Measurements from ENCODE around the gene EPS8L2. TPM values are rescaled to one million over a fixed set of nuclear protein-coding genes. Genes with fewer than 3 reads are reported as not detected.

The EPS8L2 gene
- total RNA-seq, 2 donors from 2014 or later, result 23.6 to 34.6 TPM

- peaks cover 6% of the 10 kb centered on the region for H3K27me3 Mint-ChIP-seq
- H3K9me3 Mint-ChIP-seq, result no peaks in the 10 kb centered on the region
- no peaks in the 10 kb centered on the region for H3K36me3 Mint-ChIP-seq (ENCODE audit: low read depth)
- H3K27ac Mint-ChIP-seq, result no peak overlapping the region
- peak overlapping the region; percentile 50 for H3K4me3 Mint-ChIP-seq
- H3K4me1 Mint-ChIP-seq, result peaks cover 5% of the 10 kb centered on the region
- ATAC-seq (replicated peaks), result peak; percentile 16
Observed at GRCh38 chr11:721741-722345, 15.8 kb downstream of the EPS8L2 start.

- ATAC-seq (replicated peaks), result no peak
- Mint-ChIP-seq H3K36me3 (ENCODE audit: low read depth) (no peaks in the 10 kb centered on the region), H3K27me3 (peaks cover 6% of the 10 kb centered on the region), H3K9me3 (no peaks in the 10 kb centered on the region), H3K4me1 (peaks cover 5% of the 10 kb centered on the region), H3K27ac (no peak overlapping the region), H3K4me3 (peak overlapping the region; percentile 50)
Observed at GRCh38 chr11:722346-722811, 16.3 kb downstream of the EPS8L2 start.

GRCh38 chr11:723120-723883, 17.3 kb downstream of the EPS8L2 start:
- Mint-ChIP-seq H3K36me3 (ENCODE audit: low read depth) (no peaks in the 10 kb centered on the region), H3K27me3 (peaks cover 6% of the 10 kb centered on the region), H3K4me3 (peak overlapping the region; percentile 58), H3K4me1 (peaks cover 5% of the 10 kb centered on the region), H3K9me3 (no peaks in the 10 kb centered on the region), H3K27ac (no peak overlapping the region)
- ATAC-seq (replicated peaks), result no peak

- no peak for ATAC-seq (replicated peaks)
- peak overlapping the region; percentile 67 for H3K4me3 Mint-ChIP-seq
- no peak overlapping the region for H3K27ac Mint-ChIP-seq
Observed at GRCh38 chr11:724049-724777, 18.2 kb downstream of the EPS8L2 start.

GRCh38 chr11:724778-725386, 18.9 kb downstream of the EPS8L2 start:
- peaks cover 6% of the 10 kb centered on the region for H3K27me3 Mint-ChIP-seq
- no peak overlapping the region for H3K27ac Mint-ChIP-seq
- H3K36me3 Mint-ChIP-seq (ENCODE audit: low read depth), result no peaks in the 10 kb centered on the region
- H3K4me3 Mint-ChIP-seq, result peak overlapping the region; percentile 67
- no peak for ATAC-seq (replicated peaks)
- H3K4me1 Mint-ChIP-seq, result peaks cover 5% of the 10 kb centered on the region
- no peaks in the 10 kb centered on the region for H3K9me3 Mint-ChIP-seq

More at GRCh38 chr11:724049-724777, 18.2 kb downstream of the EPS8L2 start:
- no peaks in the 10 kb centered on the region for H3K36me3 Mint-ChIP-seq (ENCODE audit: low read depth)
- no peaks in the 10 kb centered on the region for H3K9me3 Mint-ChIP-seq
- peaks cover 5% of the 10 kb centered on the region for H3K4me1 Mint-ChIP-seq
- H3K27me3 Mint-ChIP-seq, result peaks cover 6% of the 10 kb centered on the region

GRCh38 chr11:725624-726202, 19.7 kb downstream of the EPS8L2 start:
- Mint-ChIP-seq H3K27ac (no peak overlapping the region), H3K4me3 (peak overlapping the region; percentile 67), H3K36me3 (ENCODE audit: low read depth) (no peaks in the 10 kb centered on the region), H3K4me1 (peaks cover 5% of the 10 kb centered on the region), H3K27me3 (peaks cover 6% of the 10 kb centered on the region), H3K9me3 (no peaks in the 10 kb centered on the region)
- peak; percentile 15 for ATAC-seq (replicated peaks)

- Mint-ChIP-seq H3K27ac (no peak overlapping the region), H3K4me3 (peak overlapping the region; percentile 66), H3K36me3 (ENCODE audit: low read depth) (no peaks in the 10 kb centered on the region), H3K4me1 (peaks cover 5% of the 10 kb centered on the region), H3K9me3 (no peaks in the 10 kb centered on the region), H3K27me3 (peaks cover 6% of the 10 kb centered on the region)
- peak; percentile 72 for ATAC-seq (replicated peaks)
Observed at GRCh38 chr11:726278-727220, 20.5 kb downstream of the EPS8L2 start.

- Mint-ChIP-seq H3K27me3 (peaks cover 6% of the 10 kb centered on the region), H3K36me3 (ENCODE audit: low read depth) (no peaks in the 10 kb centered on the region), H3K4me1 (peaks cover 5% of the 10 kb centered on the region), H3K27ac (no peak overlapping the region), H3K9me3 (no peaks in the 10 kb centered on the region), H3K4me3 (peak overlapping the region; percentile 66)
- ATAC-seq (replicated peaks), result no peak
Observed at GRCh38 chr11:727281-727701, 21.3 kb downstream of the EPS8L2 start.

GRCh38 chr11:727859-728748, 22.1 kb downstream of the EPS8L2 start:
- H3K36me3 Mint-ChIP-seq (ENCODE audit: low read depth), result no peaks in the 10 kb centered on the region
- peaks cover 4% of the 10 kb centered on the region for H3K27me3 Mint-ChIP-seq
- no peaks in the 10 kb centered on the region for H3K9me3 Mint-ChIP-seq
- peak; percentile 73 for ATAC-seq (replicated peaks)
- H3K4me1 Mint-ChIP-seq, result peaks cover 3% of the 10 kb centered on the region
- H3K4me3 Mint-ChIP-seq, result peak overlapping the region; percentile 66
- no peak overlapping the region for H3K27ac Mint-ChIP-seq

GRCh38 chr11:728901-729491, 23.0 kb downstream of the EPS8L2 start:
- H3K27ac Mint-ChIP-seq, result no peak overlapping the region
- H3K9me3 Mint-ChIP-seq, result no peaks in the 10 kb centered on the region
- ATAC-seq (replicated peaks), result no peak
- no peaks in the 10 kb centered on the region for H3K4me1 Mint-ChIP-seq
- no peaks in the 10 kb centered on the region for H3K27me3 Mint-ChIP-seq
- no peak overlapping the region for H3K4me3 Mint-ChIP-seq
- H3K36me3 Mint-ChIP-seq (ENCODE audit: low read depth), result no peaks in the 10 kb centered on the region

GRCh38 chr11:729492-730074, 23.6 kb downstream of the EPS8L2 start:
- no peaks in the 10 kb centered on the region for H3K9me3 Mint-ChIP-seq
- H3K27me3 Mint-ChIP-seq, result no peaks in the 10 kb centered on the region
- H3K36me3 Mint-ChIP-seq (ENCODE audit: low read depth), result no peaks in the 10 kb centered on the region
- ATAC-seq (replicated peaks), result no peak
- H3K4me1 Mint-ChIP-seq, result no peaks in the 10 kb centered on the region
- H3K4me3 Mint-ChIP-seq, result no peak overlapping the region
- H3K27ac Mint-ChIP-seq, result no peak overlapping the region

- Mint-ChIP-seq H3K9me3 (no peaks in the 10 kb centered on the region), H3K27me3 (no peaks in the 10 kb centered on the region), H3K27ac (no peak overlapping the region), H3K36me3 (ENCODE audit: low read depth) (no peaks in the 10 kb centered on the region), H3K4me3 (no peak overlapping the region), H3K4me1 (peaks cover 7% of the 10 kb centered on the region)
- ATAC-seq (replicated peaks), result no peak
Observed at GRCh38 chr11:733072-733471, 27.0 kb downstream of the EPS8L2 start.
